GM06990 (cell line): ENCODE data around the gene PTGES3.
A peak's percentile ranks its signal among the peaks of the same experiment; 100 is the strongest.
"Not testable (repeated sequence)": the region's sequence is repeated elsewhere in the genome, so short reads cannot be mapped to it uniquely, and the experiment has no call there.

Experiments
- DNase-seq: peaks from one replicate; pipeline ENCODE4 v3.0.0-alpha.2; 2011; ENCODE audit not compliant: insufficient read length; ENCODE audit errors: extremely low read depth
- H3K27me3 ChIP-seq: replicated peaks from 2 replicates; pipeline ENCODE4 v1.6.0; 2011; ENCODE audit warnings: low read length; ENCODE audit not compliant: control insufficient read depth, insufficient read depth
- H3K36me3 ChIP-seq: 2 replicates; pipeline ENCODE4 v1.5.1; 2011; ENCODE audit warnings: low read length; ENCODE audit not compliant: control insufficient read depth, insufficient read depth
- H3K4me3 ChIP-seq: replicated peaks from 2 replicates; pipeline ENCODE4 v1.5.1; 2011; ENCODE audit warnings: low read depth, mild to moderate bottlenecking, control low read depth, low read length
- CTCF ChIP-seq: IDR thresholded peaks from 2 replicates; pipeline ENCODE4 v1.5.1; 2011; ENCODE audit warnings: low read length, control low read depth, mild to moderate bottlenecking, inconsistent platforms; ENCODE audit not compliant: insufficient read depth, poor library complexity, severe bottlenecking

PTGES3 gene

GRCh38 chr12:56688129-56688845 lies at the start of gene PTGES3:
PTGES3 (minus strand) TSS chr12:56688284; CDS start chr12:56687999, 285 bp downstream.
- Histone ChIP-seq H3K4me3 (peak within 1 kb of the TSS; percentile 100), H3K27me3 (no peaks in the 10 kb centered on the region), H3K36me3 (no peaks in the 10 kb centered on the region)
- DNase-seq = peak; percentile 99
- no peak for TF ChIP-seq CTCF

- no peak for TF ChIP-seq CTCF
- no peak overlapping the region for H3K4me3 ChIP-seq
- no peak for DNase-seq
- peaks cover 1% of the 10 kb centered on the region for H3K36me3 ChIP-seq
- no peaks in the 10 kb centered on the region for H3K27me3 ChIP-seq
Measured at GRCh38 chr12:56728139-56728861, 40.2 kb upstream of the PTGES3 start.

- H3K4me3 ChIP-seq, DNase-seq, H3K27me3 ChIP-seq, H3K36me3 ChIP-seq: not testable (repeated sequence)
Measured at GRCh38 chr12:56726196-56726675, 38.2 kb upstream of the PTGES3 start.

GRCh38 chr12:56725723-56726102 lies 37.6 kb upstream of the PTGES3 start:
- H3K27me3 ChIP-seq = no peaks in the 10 kb centered on the region
- no peak for TF ChIP-seq CTCF
- no peak for DNase-seq
- H3K4me3 ChIP-seq = peak overlapping the region; percentile 99
- H3K36me3 ChIP-seq = peaks cover 7% of the 10 kb centered on the region

GRCh38 chr12:56724972-56725722 lies 37.1 kb upstream of the PTGES3 start, which contains the start of gene NACA:
NACA (minus strand) TSS chr12:56725299; CDS start chr12:56724521, 778 bp downstream.
- no peaks in the 10 kb centered on the region for H3K27me3 ChIP-seq
- peaks cover 11% of the 10 kb centered on the region for H3K36me3 ChIP-seq
- no peak for TF ChIP-seq CTCF
- DNase-seq = peak; percentile 95
- H3K4me3 ChIP-seq = peak within 1 kb of the TSS; percentile 99

GRCh38 chr12:56724701-56724971 lies 36.6 kb upstream of the PTGES3 start:
- Histone ChIP-seq H3K4me3 (peak overlapping the region; percentile 99), H3K36me3 (peaks cover 13% of the 10 kb centered on the region), H3K27me3 (no peaks in the 10 kb centered on the region)
- TF ChIP-seq CTCF = no peak
- no peak for DNase-seq
